ENCODE results near the gene FAM131A.
"Not testable (repeated sequence)": the region's sequence is repeated elsewhere in the genome, so short reads cannot be mapped to it uniquely, and the experiment has no call there.

DNA sequence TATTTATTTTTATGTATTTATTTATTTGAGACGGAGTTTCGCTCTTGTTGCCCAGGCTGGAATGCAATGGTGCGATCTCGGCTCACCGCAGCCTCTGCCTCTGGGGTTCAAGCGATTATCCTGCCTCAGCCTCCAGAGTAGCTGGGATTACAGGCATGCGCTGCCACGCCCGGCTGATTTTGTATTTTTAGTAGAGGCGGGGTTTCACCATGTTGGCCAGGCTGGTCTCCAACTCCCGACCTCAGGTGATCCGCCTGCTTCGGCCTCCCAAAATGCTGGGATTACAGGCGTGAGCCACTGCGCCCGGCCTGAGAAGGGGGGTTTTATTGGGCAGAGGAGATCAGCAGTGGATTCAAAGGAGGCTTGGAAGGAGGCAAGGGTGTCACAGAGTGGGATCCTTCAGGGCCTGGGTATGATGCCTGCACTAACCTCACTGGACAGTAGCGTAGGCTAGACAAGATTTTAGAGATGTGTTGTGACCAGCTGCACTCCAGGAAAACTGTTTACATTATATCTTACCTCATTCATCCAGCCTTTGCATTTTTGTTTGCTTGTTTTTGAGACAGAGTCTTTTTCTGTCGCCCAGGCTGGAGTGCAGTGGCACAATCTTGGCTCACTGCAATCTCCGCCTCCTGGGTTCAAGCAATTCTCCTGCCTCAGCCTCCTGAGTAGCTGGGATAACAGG, 2.2 kb downstream of the FAM131A start:
- not testable (repeated sequence) for TF ChIP-seq POLR2AphosphoS5, EP300 (IDR thresholded peaks at IDR 0.05)
- TF ChIP-seq, protein P1, sequence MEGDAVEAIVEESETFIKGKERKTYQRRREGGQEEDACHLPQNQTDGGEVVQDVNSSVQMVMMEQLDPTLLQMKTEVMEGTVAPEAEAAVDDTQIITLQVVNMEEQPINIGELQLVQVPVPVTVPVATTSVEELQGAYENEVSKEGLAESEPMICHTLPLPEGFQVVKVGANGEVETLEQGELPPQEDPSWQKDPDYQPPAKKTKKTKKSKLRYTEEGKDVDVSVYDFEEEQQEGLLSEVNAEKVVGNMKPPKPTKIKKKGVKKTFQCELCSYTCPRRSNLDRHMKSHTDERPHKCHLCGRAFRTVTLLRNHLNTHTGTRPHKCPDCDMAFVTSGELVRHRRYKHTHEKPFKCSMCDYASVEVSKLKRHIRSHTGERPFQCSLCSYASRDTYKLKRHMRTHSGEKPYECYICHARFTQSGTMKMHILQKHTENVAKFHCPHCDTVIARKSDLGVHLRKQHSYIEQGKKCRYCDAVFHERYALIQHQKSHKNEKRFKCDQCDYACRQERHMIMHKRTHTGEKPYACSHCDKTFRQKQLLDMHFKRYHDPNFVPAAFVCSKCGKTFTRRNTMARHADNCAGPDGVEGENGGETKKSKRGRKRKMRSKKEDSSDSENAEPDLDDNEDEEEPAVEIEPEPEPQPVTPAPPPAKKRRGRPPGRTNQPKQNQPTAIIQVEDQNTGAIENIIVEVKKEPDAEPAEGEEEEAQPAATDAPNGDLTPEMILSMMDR (IDR thresholded peaks at IDR 0.05): not testable (repeated sequence)
